ENCODE measurements around the gene DNAH5. TPM values are rescaled to one million over a fixed set of nuclear protein-coding genes. Genes with fewer than 3 reads are reported as not detected.

Gene DNAH5
- total RNA-seq, 2 donors from 2014 or later = 0.14 to 0.68 TPM

GRCh38 chr5:13831351-13831750 is 113.1 kb downstream of the DNAH5 start:
- DNase-seq (ENCODE audit: low spot score) = no peak
- Histone ChIP-seq H3K27ac (no peak overlapping the region), H3K9me3 (no peaks in the 10 kb centered on the region), H3K36me3 (no peaks in the 10 kb centered on the region), H3K4me3 (no peak overlapping the region), H3K4me1 (ENCODE audit: control insufficient read depth in 1 of 2, low read depth in 2 of 2) (no peaks in the 10 kb centered on the region), H3K27me3 (replicated peaks; ENCODE audit: insufficient read depth) (no peaks in the 10 kb centered on the region)
- no peak for ATAC-seq (ENCODE audit: insufficient number of reproducible peaks, low FRiP score, low read depth)
- no peak for TF ChIP-seq CTCF (IDR thresholded peaks at IDR 0.05)

GRCh38 chr5:13830536-13830935 is 114.0 kb downstream of the DNAH5 start:
- DNase-seq (ENCODE audit: low spot score) (no peak), ATAC-seq (ENCODE audit: insufficient number of reproducible peaks, low FRiP score, low read depth) (no peak)
- TF ChIP-seq CTCF (IDR thresholded peaks at IDR 0.05) = no peak

GRCh38 chr5:13821366-13821765 is 123.1 kb downstream of the DNAH5 start:
- DNase-seq (ENCODE audit: low spot score) = no peak
- H3K9me3 ChIP-seq = no peaks in the 10 kb centered on the region

More at GRCh38 chr5:13830536-13830935, 114.0 kb downstream of the DNAH5 start:
- Histone ChIP-seq H3K4me3 (no peak overlapping the region), H3K27me3 (replicated peaks; ENCODE audit: insufficient read depth) (no peaks in the 10 kb centered on the region), H3K4me1 (ENCODE audit: control insufficient read depth in 1 of 2, low read depth in 2 of 2) (no peaks in the 10 kb centered on the region), H3K27ac (no peak overlapping the region), H3K9me3 (no peaks in the 10 kb centered on the region), H3K36me3 (no peaks in the 10 kb centered on the region)

GRCh38 chr5:13816126-13816525 is 128.4 kb downstream of the DNAH5 start:
- H3K27me3 ChIP-seq (replicated peaks; ENCODE audit: insufficient read depth) = no peaks in the 10 kb centered on the region
- TF ChIP-seq CTCF (IDR thresholded peaks at IDR 0.05) = no peak
- no peaks in the 10 kb centered on the region for H3K4me1 ChIP-seq (ENCODE audit: control insufficient read depth in 1 of 2, low read depth in 2 of 2)
- H3K9me3 ChIP-seq = no peaks in the 10 kb centered on the region
- H3K36me3 ChIP-seq = no peaks in the 10 kb centered on the region
- H3K27ac ChIP-seq = no peak overlapping the region
- ATAC-seq (ENCODE audit: insufficient number of reproducible peaks, low FRiP score, low read depth) (no peak), DNase-seq (ENCODE audit: low spot score) (no peak)
- H3K4me3 ChIP-seq = no peak overlapping the region

More at GRCh38 chr5:13821366-13821765, 123.1 kb downstream of the DNAH5 start:
- Histone ChIP-seq H3K27me3 (replicated peaks; ENCODE audit: insufficient read depth) (no peaks in the 10 kb centered on the region), H3K27ac (no peak overlapping the region), H3K4me3 (no peak overlapping the region), H3K36me3 (no peaks in the 10 kb centered on the region), H3K4me1 (ENCODE audit: control insufficient read depth in 1 of 2, low read depth in 2 of 2) (no peaks in the 10 kb centered on the region)
- no peak for ATAC-seq (ENCODE audit: insufficient number of reproducible peaks, low FRiP score, low read depth)
- TF ChIP-seq CTCF (IDR thresholded peaks at IDR 0.05) = no peak

- no peak for ATAC-seq (ENCODE audit: insufficient number of reproducible peaks, low FRiP score, low read depth)
- Histone ChIP-seq H3K36me3 (no peaks in the 10 kb centered on the region), H3K4me3 (no peak overlapping the region), H3K4me1 (ENCODE audit: control insufficient read depth in 1 of 2, low read depth in 2 of 2) (no peaks in the 10 kb centered on the region), H3K27ac (no peak overlapping the region), H3K9me3 (no peaks in the 10 kb centered on the region), H3K27me3 (replicated peaks; ENCODE audit: insufficient read depth) (no peaks in the 10 kb centered on the region)
- no peak for TF ChIP-seq CTCF (IDR thresholded peaks at IDR 0.05)
- DNase-seq (ENCODE audit: low spot score) = no peak
Observed at GRCh38 chr5:13814301-13814700, 130.2 kb downstream of the DNAH5 start.
